ENCODE data around the gene FAAH.

Gene FAAH

DNA sequence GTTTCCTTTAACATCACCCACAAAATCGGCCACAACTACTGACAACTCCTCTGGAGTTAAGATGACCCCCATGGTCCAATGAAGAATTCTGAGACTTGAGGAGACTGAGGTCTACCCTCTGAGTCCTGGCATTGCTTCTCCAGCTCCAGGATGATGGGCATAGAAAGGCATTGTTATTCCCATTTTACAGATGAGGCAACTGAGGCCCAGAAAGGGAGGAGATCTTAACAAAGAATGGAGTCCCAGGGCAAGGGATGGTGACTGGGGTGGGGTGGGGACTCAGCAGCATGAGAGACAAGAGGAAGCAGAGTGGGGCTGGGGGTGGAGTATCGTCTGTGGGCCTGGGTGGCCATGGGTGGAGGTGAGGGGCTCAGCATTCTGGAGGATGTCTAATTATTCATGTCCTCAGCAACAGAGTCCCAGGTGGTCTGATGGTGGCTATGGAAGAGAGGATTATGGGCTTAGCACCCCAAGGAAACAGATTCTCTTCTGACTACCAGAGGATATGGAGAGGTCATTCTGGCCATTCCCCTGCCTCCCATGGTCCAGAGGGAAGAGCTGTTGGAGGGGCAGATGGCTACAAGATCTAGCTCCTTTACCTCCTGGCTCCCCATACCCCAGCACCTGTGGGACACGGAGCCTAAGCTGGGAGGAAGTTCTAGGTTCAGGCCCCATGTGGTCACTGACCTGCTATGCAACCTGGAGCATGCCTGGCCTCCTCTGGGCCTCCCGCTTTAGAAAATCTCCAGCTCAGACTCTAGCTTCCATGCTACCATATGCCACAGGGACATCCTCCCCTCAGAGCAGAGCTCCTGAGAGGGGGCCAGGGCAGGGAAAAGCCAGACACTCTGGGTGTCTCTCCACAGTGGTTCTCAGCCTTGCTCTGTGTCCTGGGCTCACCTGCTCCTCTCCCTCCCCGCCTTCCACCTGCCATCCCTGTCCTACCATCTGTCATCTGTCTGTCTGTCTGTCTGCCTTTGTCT lies 58.1 kb downstream of the FAAH start:
- no peak for DNase-seq

DNA sequence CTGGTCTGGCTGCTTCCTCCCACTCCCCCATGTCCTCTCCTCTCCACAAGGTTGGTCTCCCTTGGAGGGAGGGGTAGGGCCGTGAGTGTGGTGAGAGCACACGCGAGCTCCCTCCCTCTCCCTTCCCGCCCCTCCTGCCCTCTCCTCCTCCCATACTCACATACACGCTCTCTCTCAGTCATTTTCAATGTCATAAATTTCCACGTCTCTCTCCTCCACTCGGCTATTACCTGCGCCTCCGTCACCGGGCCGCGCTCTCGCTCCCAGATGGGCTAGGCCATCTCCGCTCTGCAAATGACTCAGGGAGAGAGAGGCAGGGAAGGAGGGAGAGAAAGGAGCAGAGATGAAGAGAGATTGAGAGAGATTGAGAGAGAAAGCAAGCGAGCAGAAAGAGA lies 58.8 kb downstream of the FAAH start:
- no peak for DNase-seq

DNA sequence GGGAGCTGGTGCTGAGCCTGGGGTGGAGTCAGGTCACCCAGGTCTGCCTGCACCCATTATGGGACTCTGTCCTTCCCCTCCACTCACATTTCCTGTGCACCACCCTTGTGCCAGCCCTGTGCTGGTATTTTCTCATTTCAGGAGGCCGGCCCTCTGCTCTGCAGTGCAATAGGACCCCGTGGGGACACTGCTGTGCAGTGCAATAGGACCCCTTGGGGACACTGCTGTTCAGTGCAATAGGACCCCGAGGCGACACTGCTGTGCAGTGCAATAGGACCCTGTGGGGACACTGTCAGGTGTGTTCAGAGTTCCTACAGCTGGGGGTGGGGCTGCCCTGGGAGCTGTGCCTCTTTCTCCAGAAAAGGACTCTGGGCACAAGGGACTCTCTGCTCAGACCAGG lies 59.3 kb downstream of the FAAH start:
- no peak for DNase-seq

- DNase-seq: no peak
Observed at GRCh38 chr1:46455951-46456350, 61.8 kb downstream of the FAAH start.

GRCh38 chr1:46456411-46456963 lies 62.4 kb downstream of the FAAH start:
- no peak for DNase-seq

DNA sequence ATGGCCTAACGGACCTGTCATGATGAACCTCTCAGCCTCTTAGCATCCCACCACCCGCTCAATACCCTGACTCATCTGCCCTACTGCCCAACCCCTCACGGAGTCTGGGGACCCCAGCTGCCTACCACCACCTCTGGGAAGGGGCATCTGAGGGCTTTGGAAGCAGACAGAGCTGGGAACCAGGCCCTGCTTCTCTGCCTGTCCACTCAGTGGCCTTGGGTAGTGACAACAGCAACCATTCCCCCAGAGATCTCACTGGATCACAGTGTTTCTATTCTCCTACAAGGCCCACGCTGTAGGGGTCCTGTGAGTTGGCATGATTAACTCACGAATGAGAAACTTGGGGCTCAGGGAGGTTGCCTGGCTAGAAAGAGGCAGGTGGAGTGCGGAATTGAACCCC lies 63.1 kb downstream of the FAAH start:
- no peak for DNase-seq

GRCh38 chr1:46458190-46458589 lies 64.1 kb downstream of the FAAH start:
- DNase-seq: no peak

- DNase-seq: no peak
Observed at GRCh38 chr1:46458846-46459245, 64.7 kb downstream of the FAAH start.

- DNase-seq: no peak
Observed at GRCh38 chr1:46459315-46459714, 65.2 kb downstream of the FAAH start.

DNA sequence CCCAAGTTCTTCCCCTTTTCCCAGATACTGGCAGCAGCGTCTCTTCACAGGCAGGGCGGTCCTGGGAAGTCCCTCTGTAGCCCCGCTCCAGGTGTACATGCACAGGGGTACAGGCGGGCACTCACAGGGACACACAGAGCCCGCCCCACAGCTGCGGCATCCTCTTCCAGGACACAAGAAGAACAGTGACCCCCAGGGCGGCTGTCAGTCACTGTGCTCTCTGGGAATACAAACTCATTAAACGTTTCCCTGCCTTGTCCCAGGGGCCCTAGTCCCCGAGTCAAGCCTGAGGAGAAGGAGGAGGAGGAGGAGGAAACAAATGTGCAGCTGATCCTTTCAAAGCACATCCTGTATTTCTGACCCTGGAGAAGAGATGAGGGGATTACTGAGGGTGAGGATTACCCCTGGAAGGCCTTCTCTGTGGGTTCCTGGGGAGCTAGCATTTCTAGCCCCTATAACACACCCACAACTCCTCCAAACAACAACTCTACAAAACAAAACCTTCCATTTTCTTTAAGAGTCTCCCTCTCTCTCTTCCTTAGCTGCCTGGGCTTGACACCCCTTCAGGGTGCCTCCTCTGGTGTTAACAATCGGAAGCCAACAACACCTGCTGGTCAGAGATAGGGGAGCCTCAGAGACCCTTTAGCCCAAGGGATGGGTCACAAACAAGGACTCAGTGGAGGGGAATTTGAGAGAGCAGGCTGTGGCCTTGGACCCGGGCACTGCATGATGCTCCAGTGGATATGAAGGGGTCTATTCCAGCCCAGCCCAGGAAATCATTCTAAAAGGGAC lies 67.1 kb downstream of the FAAH start:
- no peak for DNase-seq

DNA sequence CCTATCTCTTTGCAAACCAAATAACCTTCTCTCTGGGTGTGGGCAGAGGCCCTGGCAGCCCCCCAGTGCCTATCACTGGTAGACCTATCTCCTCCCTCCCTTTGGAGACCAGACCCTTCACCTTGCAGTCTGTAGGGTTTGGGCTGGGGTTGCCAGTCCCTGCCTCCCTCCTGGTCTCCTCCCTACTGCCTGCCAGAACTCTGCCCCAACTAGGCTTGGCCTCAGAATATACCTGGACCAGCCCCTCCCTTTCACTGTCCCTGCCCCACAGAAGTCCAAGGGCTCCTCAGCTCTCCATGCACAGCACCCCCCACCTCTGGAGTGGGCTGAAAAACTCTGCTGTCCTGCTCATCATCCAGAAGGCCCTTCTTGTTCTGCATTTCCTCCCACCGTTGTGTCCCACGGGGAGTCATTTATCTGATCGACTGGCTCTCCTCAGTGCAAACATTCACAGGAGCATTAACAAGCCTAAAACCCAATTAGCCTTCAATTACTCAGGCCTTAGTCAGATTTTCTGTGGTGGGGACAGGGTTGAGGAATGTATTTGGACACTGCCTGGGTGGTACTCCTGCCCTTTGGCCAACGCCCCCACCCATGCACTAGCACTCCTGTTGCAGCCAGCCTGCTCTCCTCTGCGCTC lies 67.8 kb downstream of the FAAH start:
- no peak for DNase-seq
